GM19240 (cell line): ENCODE measurements around the gene ATP2C1.

Source experiments
- DNase-seq: peaks from one replicate; pipeline ENCODE4 v3.0.0; 2011; ENCODE audit warnings: low spot score; ENCODE audit not compliant: insufficient read length

The ATP2C1 gene

DNA sequence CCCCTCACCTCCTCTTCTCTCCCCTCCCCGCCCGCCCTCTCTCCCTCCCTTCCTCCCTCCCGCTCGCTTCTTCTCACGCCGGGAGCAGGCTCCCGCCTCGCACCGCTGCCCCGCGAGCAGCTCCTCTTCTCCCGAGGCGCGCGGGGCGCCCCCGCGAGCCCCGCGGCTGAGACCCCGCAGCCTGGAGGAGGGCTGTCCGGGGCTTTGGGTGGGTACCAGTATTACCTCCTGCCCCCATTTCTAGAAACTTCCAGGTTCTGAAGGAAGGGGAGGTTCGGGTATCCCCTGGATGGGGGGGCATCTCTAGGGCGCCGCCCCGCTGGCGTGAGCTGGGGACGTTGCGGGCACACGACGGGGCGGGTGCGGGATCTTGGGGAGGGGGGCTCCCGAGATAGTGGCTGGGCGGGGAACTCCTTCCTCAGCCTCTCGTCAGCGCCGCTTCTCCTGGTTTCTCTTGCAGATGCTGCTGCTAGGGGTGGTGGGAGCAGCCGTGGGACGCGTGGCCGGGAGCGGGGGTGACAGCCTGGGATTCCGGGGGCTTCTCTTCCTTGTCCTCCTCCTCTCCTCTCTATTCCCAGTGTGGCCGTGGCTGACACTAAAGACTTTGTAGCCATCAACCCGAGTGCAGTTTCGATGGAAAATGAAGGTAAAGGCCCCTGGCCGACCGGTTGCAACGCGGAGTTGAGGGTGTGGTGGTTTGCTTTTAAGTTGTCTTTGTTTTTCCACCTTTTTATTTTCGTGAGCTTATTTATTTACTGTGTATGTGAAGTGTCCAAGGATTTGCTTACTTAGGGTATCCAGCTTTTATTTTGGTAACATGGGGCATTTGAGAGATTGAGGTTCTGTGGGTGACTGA lies 474 bp downstream of the ATP2C1 start:
- no peak for DNase-seq

DNA sequence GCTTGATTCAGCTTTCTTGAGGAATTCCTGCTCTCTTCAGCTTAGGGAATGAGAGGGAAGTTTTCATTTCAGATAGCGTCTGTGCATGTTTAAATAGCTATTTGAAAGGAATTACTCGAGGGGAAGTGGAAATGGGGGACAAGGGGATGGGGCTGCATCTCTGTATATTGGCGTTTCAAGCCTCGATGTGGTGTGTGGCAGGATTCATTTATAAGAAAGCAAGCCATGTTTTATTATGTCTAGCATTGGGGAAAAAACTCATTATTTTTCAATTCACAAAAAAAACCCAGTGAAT lies 1.0 kb downstream of the ATP2C1 start:
- no peak for DNase-seq

- no peak for DNase-seq
Observed at GRCh38 chr3:130895690-130896488, 2.0 kb downstream of the ATP2C1 start.

DNA sequence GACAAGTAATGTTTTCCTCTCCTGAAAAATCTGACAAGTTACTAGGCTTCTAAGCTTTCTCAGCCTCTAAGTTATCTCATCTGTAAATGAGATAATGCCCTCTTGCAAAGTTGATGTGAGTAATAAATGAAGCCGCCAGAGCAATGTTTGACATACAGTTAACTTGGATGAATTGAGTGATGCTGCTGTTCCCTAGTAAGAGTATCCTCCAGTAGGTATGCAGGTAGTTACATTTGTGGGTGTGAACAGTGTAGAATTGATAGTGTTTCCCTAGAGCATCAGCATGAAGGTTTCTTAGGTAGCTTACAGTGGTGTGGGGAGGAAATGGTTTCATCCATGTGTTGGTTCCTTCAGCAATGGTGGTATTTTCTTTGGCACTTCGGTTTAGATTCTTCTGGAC lies 3.4 kb downstream of the ATP2C1 start:
- no peak for DNase-seq

GRCh38 chr3:130900959-130901358 lies 7.1 kb downstream of the ATP2C1 start:
- no peak for DNase-seq

DNA sequence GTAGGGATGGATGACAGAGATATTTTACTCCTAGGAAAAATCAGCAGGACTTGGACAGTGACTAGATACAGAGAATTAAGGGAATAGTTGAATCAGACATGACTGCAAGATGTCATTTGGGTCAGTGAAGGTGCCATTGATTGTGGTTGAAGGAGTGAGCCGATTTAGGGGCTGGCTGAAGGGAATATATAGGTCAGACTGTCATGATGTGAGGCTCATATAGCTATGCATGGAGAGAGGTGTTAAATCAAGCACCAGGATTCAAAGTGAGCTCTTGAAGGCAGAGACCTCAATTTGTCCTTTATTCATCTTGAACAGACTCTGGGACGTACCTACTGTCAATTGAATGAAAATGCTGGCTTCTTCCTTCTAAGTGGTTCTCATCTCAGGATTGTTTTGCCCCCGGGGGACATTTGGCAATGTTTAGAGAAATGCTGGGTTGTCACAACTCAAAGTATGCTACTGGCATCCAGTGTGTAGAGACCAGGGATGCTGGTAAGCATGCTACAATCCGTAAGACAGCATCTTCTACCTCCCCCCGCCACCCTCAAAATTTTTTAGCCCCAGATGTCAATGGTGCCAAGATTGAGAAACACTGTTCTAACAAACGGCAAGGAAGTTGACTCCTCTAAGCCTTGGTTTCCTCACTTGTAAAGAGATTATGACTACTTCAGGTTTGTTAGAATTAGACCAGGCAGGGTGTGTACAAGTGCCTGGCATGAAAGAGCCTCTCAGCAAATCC lies 7.8 kb downstream of the ATP2C1 start:
- DNase-seq = no peak

DNA sequence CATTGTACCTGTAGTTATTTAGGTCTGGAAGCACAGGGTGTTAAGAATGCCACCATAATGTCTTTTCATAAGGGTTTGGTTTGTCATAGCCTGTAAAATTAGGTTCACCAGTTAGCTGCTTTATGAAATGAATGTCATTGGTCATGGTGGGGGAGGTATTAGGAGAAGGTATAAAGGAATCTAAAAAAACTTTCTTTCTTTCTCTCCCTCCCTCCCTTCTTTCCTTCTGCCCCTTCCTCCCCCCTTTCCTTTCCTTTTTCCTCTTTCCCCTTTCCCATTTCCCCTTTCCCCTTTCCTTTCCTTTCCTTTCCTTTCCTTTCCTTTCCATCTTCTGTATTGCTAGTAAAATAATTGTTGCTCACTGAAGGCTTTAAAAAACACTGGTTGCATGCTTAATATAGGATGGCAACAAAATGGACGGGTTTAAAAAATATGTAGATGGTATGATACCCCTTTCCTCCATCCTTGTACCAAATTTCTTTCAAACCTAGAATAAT lies 9.6 kb downstream of the ATP2C1 start:
- no peak for DNase-seq

DNA sequence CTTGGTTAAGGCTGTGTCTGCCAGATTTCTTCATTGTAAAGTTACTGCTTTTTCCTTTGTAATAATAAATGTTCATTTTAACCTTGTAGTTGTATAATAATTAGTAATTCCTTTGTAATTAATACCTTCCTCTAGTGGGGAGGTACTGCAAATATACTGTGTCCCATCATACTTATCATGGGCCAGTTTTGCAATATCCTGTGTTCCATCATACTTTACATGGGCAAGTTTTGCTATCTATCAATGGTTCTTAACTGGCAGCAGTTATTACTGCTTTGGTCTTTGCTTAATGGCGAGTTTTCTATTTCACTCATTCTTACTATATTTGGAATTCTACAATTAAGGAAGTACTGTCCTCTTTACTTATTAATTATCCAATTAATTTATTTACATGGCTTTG lies 10.6 kb downstream of the ATP2C1 start:
- no peak for DNase-seq

DNA sequence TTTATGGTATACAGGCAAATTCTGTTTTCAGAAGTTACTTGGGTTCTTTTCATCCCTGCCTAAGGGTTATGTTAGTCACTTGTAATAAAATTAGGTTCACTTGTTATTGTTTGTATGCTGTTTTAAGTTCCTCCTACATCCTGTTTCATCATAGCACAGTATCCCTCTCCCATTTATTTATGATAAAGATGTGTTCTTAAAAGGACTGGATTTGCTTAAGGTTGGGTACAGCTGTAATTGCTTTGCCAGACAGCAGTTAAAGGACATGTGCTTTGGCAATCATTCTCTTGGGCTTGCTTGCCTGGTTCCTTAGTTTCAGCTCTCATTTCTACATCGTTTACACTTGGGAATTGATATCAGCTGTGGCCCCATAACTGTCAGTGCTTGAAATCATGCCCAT lies 11.7 kb downstream of the ATP2C1 start:
- no peak for DNase-seq

DNA sequence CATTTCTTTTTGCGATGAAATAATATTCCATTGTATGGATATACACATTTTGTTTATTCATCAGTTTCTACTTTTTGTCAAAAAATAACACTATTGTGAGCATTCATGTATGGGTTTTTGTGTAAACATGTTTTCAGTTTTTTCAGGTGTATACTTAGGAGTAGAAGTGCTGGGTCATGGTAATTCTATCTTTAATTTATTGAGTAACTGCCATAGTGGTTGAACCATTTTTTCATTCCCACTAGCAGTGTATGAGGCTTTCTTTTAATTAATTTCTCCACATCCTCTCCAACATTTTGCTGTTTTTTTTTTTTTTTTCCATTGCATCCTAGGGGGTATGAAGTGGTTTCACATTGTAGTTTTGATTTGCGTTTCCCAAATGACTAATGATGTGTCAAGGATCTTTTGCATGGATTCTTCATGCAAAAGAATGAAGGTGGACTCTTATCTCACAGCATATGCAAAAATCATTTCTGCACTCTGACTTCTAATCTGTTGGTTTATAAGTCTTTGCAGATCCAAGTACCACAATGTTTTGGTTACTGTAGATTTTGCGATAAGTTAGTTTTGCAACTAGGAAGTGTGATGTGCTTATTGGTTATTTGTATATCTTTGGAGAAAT lies 12.6 kb downstream of the ATP2C1 start:
- no peak for DNase-seq

DNA sequence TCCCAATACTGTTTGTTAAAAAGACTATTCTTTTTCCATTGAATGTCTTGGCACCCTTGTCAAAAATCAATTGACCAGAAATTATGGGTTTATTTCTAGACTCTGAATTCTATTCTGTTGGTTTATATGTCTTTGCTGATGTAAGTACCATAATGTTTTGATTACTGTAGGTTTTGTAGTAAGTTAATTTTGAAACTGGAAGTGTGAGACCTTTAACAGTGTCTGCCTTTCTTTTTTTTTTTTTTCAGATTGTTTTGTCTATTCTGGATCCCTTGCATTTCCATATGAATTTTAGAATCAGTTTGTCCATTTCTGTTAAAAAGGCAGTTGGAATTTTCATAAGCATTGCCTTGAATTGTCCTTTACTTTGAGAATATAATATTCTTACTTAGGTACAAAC lies 13.6 kb downstream of the ATP2C1 start:
- no peak for DNase-seq

GRCh38 chr3:130907966-130908365 lies 14.1 kb downstream of the ATP2C1 start:
- no peak for DNase-seq

DNA sequence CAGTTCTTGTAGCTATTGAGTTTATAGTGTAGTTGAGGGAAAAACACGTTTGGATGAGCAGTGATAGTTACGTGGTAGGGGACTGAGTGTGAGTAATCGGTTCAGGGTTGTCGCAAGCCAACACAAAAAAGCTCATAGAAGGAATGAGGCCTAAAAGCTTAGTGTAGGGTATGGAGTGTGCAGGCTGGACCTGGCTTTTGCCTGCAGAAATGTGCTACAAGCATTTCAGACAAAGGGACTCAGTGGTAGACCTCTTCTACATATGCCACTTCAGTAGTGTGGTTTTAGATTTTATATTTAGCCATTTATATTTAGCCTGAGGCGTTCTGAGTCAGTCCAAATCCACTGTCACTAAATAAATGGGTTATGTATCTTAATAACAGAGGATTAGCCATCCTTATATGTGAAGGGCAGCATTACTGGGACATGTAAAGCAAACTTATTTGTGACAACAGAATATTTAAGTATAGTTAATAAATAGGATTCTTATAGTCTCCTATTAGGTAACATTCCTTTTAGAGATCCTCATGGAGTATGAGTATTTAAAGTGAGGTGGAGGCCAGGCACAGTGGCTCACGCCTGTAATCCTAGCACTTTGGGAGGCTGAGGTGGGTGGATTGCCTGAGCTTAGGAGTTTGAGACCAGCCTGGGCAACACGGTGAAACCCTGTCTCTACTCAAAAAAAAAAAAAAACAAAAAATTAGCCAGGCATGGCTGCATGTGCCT lies 21.8 kb downstream of the ATP2C1 start:
- DNase-seq = no peak

- DNase-seq = no peak
Observed at GRCh38 chr3:130916507-130917167, 22.8 kb downstream of the ATP2C1 start.

DNA sequence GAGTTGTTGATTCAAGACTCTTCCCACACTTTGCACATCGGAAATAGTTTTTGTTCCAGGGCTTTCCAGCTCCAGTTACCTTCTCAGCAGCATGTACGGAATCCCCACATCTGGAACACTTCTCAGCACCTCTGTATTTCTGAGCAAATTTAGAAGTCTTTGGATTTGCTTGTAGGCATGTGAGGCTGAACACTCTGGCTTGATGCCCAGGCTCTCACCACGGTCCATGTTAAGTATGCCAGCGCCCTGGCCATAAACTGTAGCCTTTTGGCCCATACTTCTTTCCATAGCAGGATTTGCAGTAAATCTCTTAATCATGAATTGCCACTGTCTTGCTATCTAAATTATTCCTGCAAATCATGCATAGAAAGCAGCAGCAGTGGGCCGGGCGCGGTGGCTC lies 24.4 kb downstream of the ATP2C1 start:
- DNase-seq = no peak

DNA sequence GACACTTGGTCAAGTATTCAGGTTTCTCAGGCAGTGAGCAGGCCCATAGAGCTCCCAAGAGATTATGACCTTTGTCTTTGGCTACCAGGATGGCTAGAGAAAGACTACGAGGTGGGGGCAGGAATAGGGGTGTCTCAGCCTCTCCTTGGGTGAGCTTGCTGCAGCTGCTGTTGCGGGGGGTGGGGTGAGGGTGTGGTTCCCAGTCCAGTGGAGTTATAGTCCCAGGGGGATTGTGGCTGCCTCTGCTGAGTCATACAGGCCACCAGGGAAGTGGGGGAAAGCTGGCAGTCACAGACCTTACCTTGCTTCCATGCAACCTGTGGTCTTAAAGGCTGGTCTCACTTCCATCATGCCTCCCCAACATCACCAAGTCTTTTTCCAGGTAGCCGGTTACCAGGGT lies 31.7 kb downstream of the ATP2C1 start:
- DNase-seq = no peak

- DNase-seq = no peak
Observed at GRCh38 chr3:130926504-130926903, 32.6 kb downstream of the ATP2C1 start.

DNA sequence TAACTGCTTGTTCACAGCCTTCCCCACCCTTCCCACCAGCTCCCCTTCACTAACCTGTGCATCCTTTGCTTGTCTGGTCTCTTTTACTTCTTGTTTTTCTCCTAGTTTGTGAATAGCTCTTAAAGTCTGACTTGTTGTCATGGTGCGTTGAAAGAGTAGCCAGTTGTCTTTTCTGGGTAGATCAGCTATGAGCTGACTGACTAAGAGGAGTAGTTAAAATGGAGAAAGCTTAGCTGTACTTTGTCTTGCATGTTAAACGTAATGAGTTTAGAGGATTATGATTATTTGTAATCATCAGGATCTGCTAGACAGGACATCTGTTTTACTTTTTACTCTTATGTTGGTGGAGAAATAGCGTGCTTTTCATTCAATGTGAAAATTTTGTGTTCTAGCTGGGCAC lies 35.9 kb downstream of the ATP2C1 start:
- no peak for DNase-seq

DNA sequence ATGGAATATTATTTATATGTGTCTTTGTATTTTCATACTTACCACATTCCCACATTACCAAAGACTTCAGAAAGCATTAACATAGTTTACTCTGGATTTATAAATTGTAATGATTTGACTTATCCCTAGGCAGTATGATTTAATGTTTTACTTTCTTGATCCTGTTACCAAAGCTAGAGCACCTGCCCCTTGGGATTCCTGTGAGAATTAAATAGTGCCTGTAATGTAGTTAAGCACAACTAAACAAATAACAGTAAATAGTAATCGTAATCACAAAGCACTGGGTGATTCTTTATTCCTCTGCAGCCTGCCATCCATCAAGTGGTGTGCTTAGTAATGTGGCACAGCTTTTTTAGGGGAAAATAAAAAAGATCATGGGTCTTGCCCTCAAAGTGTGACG lies 39.1 kb downstream of the ATP2C1 start:
- no peak for DNase-seq

DNA sequence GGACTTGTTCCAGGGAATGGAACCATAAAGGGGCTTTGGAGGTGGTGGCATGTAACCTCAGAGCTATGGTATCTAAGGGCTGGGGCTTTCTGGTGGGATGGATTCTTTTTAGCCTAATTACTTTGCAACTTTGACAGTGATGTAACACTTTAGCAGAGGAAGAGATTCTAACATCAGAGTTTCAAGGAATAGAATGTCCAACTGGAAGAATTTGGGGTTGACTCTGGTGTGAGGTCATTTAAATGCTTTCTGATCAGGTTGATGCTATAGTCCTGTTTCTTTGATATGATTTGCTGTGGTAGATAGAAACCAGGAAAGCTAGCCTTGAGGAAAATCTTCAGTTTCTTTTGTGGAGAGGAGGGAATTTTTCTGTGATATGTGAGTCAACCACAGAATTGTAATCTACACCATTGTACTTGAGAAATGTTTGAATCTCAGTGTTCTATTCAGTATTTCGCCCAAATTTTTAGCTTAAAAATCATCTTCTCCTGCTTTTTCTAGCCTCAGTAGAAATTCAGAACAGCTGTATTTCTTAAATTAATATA lies 40.0 kb downstream of the ATP2C1 start:
- no peak for DNase-seq
